Lung (tissue), 12 donors: Measurements from ENCODE around the gene LRRC45. TPM values are rescaled to one million over a fixed set of nuclear protein-coding genes. Genes with fewer than 3 reads are reported as not detected.

Experiments
- ATAC-seq: fragments of 200-7000 bp; cut with Tn5 transposase; one replicate; pipeline ENCODE4 v1.9.1; 2020; ENCODE audit warnings: moderate number of reproducible peaks; ENCODE audit not compliant: insufficient read depth, low FRiP score
- DNase-seq, 3 donors: peaks; one replicate each; pipeline ENCODE4 v3.0.0-alpha.2; 2013 to 2017
- H3K27ac ChIP-seq, 2 donors: one replicate each; pipeline ENCODE4 v1.5.1; 2013; ENCODE audit warnings: mild to moderate bottlenecking in 2 of 2, moderate library complexity in 2 of 2, control low read depth in 1 of 2, inconsistent platforms in 1 of 2, low read depth in 1 of 2, low read length in 1 of 2
- H3K27me3 ChIP-seq, 3 donors: one replicate each; pipeline ENCODE4 v1.5.1; 2013; ENCODE audit warnings: low read length in 2 of 3; ENCODE audit not compliant: control insufficient read depth in 3 of 3, insufficient read depth in 3 of 3
- H3K36me3 ChIP-seq, 4 donors: one replicate each; pipeline ENCODE4 v1.5.1; 2013; ENCODE audit warnings: low read length in 4 of 4, mild to moderate bottlenecking in 1 of 4, moderate library complexity in 1 of 4; ENCODE audit not compliant: control insufficient read depth in 4 of 4, insufficient read depth in 4 of 4
- H3K4me1 ChIP-seq, 5 donors: one replicate each; pipeline ENCODE4 v1.5.1; 2013; ENCODE audit warnings: low read length in 5 of 5, mild to moderate bottlenecking in 2 of 5, moderate library complexity in 1 of 5; ENCODE audit not compliant: control insufficient read depth in 5 of 5, insufficient read depth in 5 of 5
- H3K4me3 ChIP-seq: one replicate; pipeline ENCODE4 v1.5.1; 2013; ENCODE audit warnings: mild to moderate bottlenecking, control low read depth, moderate library complexity
- H3K9ac ChIP-seq, 2 donors: one replicate each; pipeline ENCODE4 v1.5.1; 2013; ENCODE audit warnings: low read length in 2 of 2, control low read depth in 1 of 2; ENCODE audit not compliant: insufficient read depth in 1 of 2
- H3K9me3 ChIP-seq, 4 donors: one replicate each; pipeline ENCODE4 v1.5.1; 2013; ENCODE audit warnings: low read length in 3 of 4, mild to moderate bottlenecking in 1 of 4, moderate library complexity in 1 of 4; ENCODE audit not compliant: control insufficient read depth in 4 of 4, insufficient read depth in 3 of 4
- WGBS, 2 donors: extraction: QIAGEN DNeasy Blood & Tissue Kit; methylation state at CpG; one replicate each; pipeline ENCODE4 v1.1.7; 2013; 5-methylcytosine and 5-hydroxymethylcytosine counted together
- polyA plus RNA-seq, 2 donors: library from polyadenylated mRNA; stranded (reverse); fragments of 200-250 nt; gene quantifications; one replicate each; pipeline ENCODE4 v1.2.1, GENCODE V29; 2013
- total RNA-seq, 2 donors: library from RNA; depleted of rRNA in 1 of 2; stranded (reverse); fragments of >200 nt in 1 of 2; gene quantifications; one replicate each; pipeline ENCODE4 v1.2.1, GENCODE V29; 2014 to 2021
- TF ChIP-seq, protein P1 (sequence below): IDR thresholded peaks from 2 replicates; pipeline ENCODE4 v1.5.1; 2012; ENCODE audit warnings: mild to moderate bottlenecking; ENCODE audit errors: control extremely low read depth, extremely low read depth
- donor health status: control.
- donor health status: control.
- donor health status: Bipolar disorder and iron deficiency.
- donor health status: healthy.
- donor health status: DM: yes; HTN: yes; CAD: no.

The LRRC45 gene
- total and polyA plus RNA-seq, 4 donors, result 12.1 to 26.6 (median 16.5) TPM

DNA sequence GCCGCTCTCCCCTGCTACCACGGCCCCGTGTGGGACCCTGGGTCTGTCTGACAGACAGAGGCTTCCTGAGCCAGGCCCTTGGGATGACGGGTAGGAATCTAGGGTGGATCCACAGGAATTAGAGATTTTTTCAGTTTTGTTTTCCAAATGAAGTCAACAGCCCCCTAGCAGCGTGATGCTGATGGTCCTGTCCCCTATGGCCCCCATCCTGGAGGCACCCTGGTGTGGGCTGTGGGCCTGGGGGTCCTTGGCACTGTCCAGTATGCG is 15.9 kb upstream of the LRRC45 start:
- Histone ChIP-seq H3K9ac (no peak overlapping the region), H3K27me3 (no peaks in the 10 kb centered on the region), H3K4me3 (no peak overlapping the region), H3K36me3 (peaks cover 0 to 17% (median 0%) of the 10 kb centered on the region in 4 donors), H3K27ac (no peak overlapping the region), H3K9me3 (no peaks in the 10 kb centered on the region), H3K4me1 (peaks cover 3 to 22% (median 8%) of the 10 kb centered on the region in 5 donors)
- ATAC-seq (no peak), DNase-seq (no peak)
- TF ChIP-seq, protein P1, sequence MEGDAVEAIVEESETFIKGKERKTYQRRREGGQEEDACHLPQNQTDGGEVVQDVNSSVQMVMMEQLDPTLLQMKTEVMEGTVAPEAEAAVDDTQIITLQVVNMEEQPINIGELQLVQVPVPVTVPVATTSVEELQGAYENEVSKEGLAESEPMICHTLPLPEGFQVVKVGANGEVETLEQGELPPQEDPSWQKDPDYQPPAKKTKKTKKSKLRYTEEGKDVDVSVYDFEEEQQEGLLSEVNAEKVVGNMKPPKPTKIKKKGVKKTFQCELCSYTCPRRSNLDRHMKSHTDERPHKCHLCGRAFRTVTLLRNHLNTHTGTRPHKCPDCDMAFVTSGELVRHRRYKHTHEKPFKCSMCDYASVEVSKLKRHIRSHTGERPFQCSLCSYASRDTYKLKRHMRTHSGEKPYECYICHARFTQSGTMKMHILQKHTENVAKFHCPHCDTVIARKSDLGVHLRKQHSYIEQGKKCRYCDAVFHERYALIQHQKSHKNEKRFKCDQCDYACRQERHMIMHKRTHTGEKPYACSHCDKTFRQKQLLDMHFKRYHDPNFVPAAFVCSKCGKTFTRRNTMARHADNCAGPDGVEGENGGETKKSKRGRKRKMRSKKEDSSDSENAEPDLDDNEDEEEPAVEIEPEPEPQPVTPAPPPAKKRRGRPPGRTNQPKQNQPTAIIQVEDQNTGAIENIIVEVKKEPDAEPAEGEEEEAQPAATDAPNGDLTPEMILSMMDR, result no peak
- 89 to 90% methylated on average over 6 of the region's 6 CpGs for WGBS, 2 donors

DNA sequence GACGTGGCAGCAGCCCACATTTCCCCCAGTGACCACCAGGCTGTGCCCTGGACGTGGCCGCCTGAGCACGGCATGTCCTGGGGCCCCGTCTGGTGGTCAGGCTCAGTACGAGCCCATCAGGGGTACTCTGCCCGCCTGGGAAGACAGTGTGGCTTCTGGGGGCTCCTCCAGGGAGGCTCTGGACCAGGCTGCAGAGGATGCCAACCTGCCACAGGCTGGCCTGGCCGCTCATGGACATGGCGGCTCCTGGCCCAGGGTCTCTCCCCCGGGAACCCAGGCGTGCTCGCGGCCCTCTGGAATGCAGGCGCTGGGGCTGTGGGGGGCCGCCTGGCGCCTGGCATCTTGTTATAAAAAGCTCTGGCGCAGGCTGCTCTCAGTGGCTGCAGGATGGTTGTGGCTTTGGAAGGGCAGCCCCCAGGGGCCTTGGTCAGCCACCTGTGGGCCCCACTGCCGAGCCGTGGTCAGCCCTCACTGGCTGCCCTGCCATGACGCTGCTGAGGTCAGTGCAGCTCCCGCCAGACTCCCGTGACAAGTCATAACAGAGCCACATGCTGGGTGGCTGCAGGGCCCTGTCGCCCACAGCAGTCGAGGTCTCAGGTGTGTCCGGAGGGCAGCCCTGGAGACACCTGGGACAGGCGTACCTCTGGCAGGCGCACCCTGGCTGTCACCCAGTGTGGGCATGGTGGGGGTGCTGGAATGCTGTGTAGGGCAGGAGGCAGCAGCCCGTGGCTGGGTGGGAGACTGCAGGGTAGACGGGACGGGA is 15.4 kb upstream of the LRRC45 start:
- Histone ChIP-seq H3K9ac (no peak overlapping the region), H3K27me3 (no peaks in the 10 kb centered on the region), H3K4me1 (peaks cover 3 to 27% (median 8%) of the 10 kb centered on the region in 5 donors), H3K9me3 (no peaks in the 10 kb centered on the region), H3K4me3 (no peak overlapping the region), H3K27ac (no peak overlapping the region), H3K36me3 (peaks cover 0 to 20% (median 0%) of the 10 kb centered on the region in 4 donors)
- 92 to 93% methylated on average over 29 to 30 of the region's 30 CpGs for WGBS, 2 donors
- ATAC-seq (no peak), DNase-seq (no peak)
- TF ChIP-seq, protein P1, result no peak

GRCh38 chr17:82008258-82008940 is 14.7 kb upstream of the LRRC45 start:
- Histone ChIP-seq H3K27me3 (no peaks in the 10 kb centered on the region), H3K9me3 (no peaks in the 10 kb centered on the region), H3K36me3 (peaks cover 0 to 21% (median 0%) of the 10 kb centered on the region in 4 donors), H3K9ac (no peak overlapping the region), H3K4me3 (no peak overlapping the region), H3K4me1 (peaks cover under 1 to 32% (median 3%) of the 10 kb centered on the region in 5 donors), H3K27ac (no peak overlapping the region)
- TF ChIP-seq, protein P1, result no peak
- WGBS, 2 donors, result 93 to 95% methylated on average over 26 of the region's 26 CpGs
- DNase-seq, result no peak
- no peak for ATAC-seq
